Kidney epithelial cell (primary cell): ENCODE results near the gene GPR89A. TPM values are rescaled to one million over a fixed set of nuclear protein-coding genes. Genes with fewer than 3 reads are reported as not detected.

ENCODE experiments used
- DNase-seq: peaks from one replicate; pipeline ENCODE4 v3.0.0-alpha.2; 2010; ENCODE audit warnings: low read depth
- H3K27me3 ChIP-seq: 2 replicates; pipeline ENCODE4 v1.6.0; 2011; ENCODE audit warnings: low read length; ENCODE audit not compliant: control insufficient read depth, insufficient read depth
- H3K36me3 ChIP-seq: 2 replicates; pipeline ENCODE4 v1.5.1; 2011; ENCODE audit warnings: low read length; ENCODE audit not compliant: control insufficient read depth, insufficient read depth
- H3K4me3 ChIP-seq: 2 replicates; pipeline ENCODE4 v1.5.1; 2011; ENCODE audit warnings: low read depth, mild to moderate bottlenecking, control low read depth, low read length
- CTCF ChIP-seq: IDR thresholded peaks from 2 replicates; pipeline ENCODE4 v1.5.1; 2011; ENCODE audit warnings: mild to moderate bottlenecking, moderate library complexity, low read length, control low read depth, inconsistent platforms; ENCODE audit not compliant: insufficient read depth, poor library complexity, severe bottlenecking
- total RNA-seq: library from RNA; depleted of rRNA; stranded (reverse); fragments of >200 nt; gene quantifications from 2 replicates; pipeline ENCODE4 v1.2.3, GENCODE V29; 2015

Gene GPR89A
- total RNA-seq, 1 donor from 2014 or later, result 22.3 TPM

- no peak within 1 kb of the TSS for H3K4me3 ChIP-seq
- TF ChIP-seq CTCF, result no peak
- H3K27me3 ChIP-seq, result no peaks in the 10 kb centered on the region
- no peaks in the 10 kb centered on the region for H3K36me3 ChIP-seq
- no peak for DNase-seq
Measured at GRCh38 chr1:145707183-145707867, 99.5 kb downstream of the GPR89A start, which contains the start of gene PDZK1. Gene PDZK1, minus strand, starts transcription at chr1:145707368. Its CDS starts 19,347 bp downstream, at chr1:145688021.

GRCh38 chr1:145708063-145708462 is 100.3 kb downstream of the GPR89A start:
- no peaks in the 10 kb centered on the region for H3K27me3 ChIP-seq
- H3K36me3 ChIP-seq, result no peaks in the 10 kb centered on the region
- TF ChIP-seq CTCF, result no peak
- DNase-seq, result no peak
- H3K4me3 ChIP-seq, result no peak overlapping the region

GRCh38 chr1:145710291-145711027 is 102.7 kb downstream of the GPR89A start:
- Histone ChIP-seq H3K36me3 (no peaks in the 10 kb centered on the region), H3K27me3 (no peaks in the 10 kb centered on the region), H3K4me3 (no peak overlapping the region)
- no peak for DNase-seq
- TF ChIP-seq CTCF, result no peak

GRCh38 chr1:145711213-145711651 is 103.4 kb downstream of the GPR89A start:
- DNase-seq, result peak; percentile 82
- Histone ChIP-seq H3K27me3 (no peaks in the 10 kb centered on the region), H3K36me3 (no peaks in the 10 kb centered on the region), H3K4me3 (no peak overlapping the region)
- TF ChIP-seq CTCF, result no peak

DNA sequence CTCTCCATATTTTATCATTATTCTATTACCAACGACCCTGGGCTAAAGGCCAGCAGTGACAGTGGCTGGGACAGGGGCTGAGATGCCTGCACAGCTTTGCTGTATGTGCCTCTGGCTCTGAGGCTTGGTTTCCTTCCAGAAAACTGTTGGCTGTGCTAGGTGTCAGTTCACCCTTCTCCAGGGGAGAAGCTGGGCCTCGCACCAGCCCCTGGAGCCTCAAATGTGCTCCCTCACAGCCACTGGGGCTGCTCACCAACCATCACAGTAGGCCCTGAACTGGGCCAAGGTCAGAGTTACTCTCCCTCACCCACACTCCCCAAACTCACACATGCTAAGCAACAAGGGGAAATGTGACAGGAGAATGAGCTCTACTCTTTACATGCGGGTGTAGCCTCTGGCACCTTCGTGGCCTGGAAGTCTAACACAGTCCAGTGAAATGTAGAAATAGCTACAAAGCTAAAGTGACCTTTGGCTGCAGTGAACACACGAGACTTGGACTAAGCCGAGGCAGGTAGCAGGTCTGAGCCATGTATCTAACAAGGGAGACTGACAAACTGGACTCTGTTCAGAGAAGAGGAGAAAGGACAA is 106.8 kb downstream of the GPR89A start:
- TF ChIP-seq CTCF, result no peak
- H3K27me3 ChIP-seq, result no peaks in the 10 kb centered on the region
- no peak overlapping the region for H3K4me3 ChIP-seq
- no peaks in the 10 kb centered on the region for H3K36me3 ChIP-seq
- DNase-seq, result no peak
